ENCODE results near the gene TAS2R8.

GRCh38 chr12:10842862-10843261 lies 35.8 kb upstream of the TAS2R8 start:
- no peak for TF ChIP-seq POLR2A (IDR thresholded peaks at IDR 0.05)
- TF ChIP-seq CTCF (IDR thresholded peaks at IDR 0.05), result no peak

Measured in esophagus squamous epithelium (tissue), 4 donors.